NCI-H345 treated with DMSO at 0.1 percent for 48 hours (cell line): ENCODE data around the gene MYCBP.
A peak's percentile ranks its signal among the peaks of the same experiment; 100 is the strongest.
"Not testable (repeated sequence)": the region's sequence is repeated elsewhere in the genome, so short reads cannot be mapped to it uniquely, and the experiment has no call there.

Source experiments
- DNase-seq: peaks from one replicate; lab custom pipeline; 2025; ENCODE audit not compliant: unreplicated experiment; lab: John Stamatoyannopoulos, UW

Gene MYCBP, protein sequence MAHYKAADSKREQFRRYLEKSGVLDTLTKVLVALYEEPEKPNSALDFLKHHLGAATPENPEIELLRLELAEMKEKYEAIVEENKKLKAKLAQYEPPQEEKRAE

DNA sequence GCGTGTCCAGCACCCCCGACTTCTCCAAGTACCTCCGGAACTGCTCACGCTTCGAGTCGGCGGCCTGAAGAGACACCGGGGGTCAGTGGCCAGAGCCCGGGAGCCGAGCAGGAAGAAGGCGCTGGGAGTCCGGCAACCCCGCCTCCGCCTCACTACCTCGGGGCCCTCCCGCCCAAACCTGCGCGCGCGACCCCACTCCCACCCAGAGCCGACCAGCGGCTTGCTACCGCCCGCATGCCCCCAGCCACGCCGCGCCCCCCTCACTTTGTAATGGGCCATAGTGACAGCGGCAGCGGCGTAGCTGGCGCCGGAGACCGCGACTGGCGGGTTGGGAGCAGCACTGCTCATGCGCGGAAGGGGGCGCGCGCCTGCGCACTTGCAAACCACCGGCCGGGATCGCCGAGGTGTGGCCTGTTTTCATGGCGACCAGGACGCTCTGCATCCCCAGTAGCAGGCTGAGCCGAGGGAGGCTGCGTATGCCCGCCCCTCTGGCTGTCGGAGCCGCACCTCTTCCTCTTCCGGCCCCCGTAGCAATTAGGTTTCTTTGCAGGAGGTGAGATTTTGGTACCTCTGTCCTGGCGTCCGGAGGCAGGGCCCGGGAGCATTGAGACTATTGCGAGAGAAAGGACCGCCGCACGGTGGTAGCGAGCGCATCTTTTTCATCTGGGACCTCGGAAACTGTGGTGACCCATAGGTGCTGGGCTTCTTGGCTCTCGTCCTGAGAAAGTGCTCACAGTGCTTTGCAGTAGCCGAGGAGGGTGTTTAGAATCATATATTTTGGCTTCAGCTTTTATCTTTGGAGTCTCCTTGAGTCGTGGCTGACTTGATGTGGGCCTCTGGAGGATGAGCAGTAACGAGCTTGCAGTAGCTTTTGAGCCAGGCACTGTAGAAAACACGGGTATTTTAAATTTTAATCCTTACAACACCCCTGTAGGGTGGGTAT is at the start of gene MYCBP:
TSS of gene MYCBP (minus strand) at position 322 of the 943 bp plus-strand sequence. CDS start at position 279, 43 bp downstream.
- peak; percentile 91 for DNase-seq

DNA sequence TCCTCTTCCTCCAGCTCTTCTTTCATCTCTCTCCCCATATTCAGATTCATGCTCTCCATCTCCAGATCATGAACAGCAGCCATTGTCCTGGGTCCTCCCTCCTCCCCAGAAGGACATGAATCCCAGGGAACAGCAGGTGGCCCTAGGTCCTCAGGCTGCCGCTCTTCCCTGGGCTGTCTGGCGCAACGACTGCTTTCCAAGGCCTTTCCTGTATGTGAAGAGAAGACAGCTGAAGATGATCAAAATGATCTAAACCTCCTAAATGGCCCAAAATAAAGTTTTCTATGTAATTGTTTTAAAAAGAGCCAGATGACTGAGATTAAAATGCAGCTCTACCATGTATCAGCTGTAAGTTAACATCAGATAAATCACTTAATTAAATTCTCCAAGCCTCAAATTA is 46.0 kb upstream of the MYCBP start:
- no peak for DNase-seq

DNA sequence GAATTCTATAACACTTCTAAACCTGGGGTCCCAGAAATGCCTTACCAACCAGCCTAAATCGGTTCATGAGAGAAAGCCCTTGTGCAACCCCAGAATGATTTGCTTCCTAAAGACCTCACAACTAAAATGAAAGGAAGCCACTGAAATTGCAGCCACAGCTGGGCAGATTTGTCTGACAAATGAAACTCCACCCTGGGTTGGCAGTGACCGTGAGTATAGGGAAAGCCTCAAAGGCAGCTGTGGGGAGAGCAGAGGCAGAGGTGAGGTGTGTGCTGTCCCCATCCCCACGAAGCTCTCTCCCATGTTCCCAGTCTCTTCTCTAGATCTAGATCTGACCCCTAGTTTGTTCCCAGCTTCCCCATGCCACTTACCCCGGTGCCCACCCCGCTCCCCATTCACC is 45.4 kb upstream of the MYCBP start:
- DNase-seq = no peak

DNA sequence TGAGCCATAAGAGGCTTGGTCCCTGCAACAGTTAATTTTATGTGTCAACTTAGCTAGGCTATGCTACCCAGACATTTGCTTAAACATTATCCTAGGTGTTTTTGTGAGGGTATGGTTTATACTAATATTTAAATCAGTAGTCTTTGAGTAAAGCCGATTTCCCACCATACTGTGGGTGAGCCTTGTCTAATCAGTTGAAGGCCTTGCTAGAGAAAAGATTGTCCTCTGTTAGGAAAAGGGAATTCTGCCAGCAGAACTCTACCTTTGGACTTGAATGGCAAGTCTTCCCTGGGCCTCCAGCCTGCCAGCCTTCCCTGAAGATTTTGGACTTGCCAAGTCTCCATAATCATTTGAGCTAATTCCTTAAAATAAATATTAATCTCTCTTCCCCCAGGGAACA is 44.6 kb upstream of the MYCBP start:
- DNase-seq = no peak

DNA sequence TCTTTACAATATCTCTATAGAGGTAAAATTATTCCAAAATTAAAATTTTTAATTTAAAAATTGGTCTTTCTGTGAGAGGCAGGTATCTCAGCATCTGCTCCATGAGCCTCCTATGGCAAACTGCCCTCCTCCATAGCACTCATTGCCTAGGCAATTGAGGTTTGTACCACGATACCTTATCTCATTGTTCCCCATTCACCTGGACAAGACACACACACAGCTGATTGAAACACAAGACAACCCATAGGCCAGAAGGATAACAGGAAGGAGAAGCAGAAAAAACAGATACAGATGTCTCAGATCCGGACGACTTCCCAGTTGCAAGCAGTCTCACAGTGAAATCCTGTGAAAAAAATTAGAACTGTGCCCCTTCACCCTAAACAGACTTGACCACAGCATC is 44.2 kb upstream of the MYCBP start:
- DNase-seq = no peak

DNA sequence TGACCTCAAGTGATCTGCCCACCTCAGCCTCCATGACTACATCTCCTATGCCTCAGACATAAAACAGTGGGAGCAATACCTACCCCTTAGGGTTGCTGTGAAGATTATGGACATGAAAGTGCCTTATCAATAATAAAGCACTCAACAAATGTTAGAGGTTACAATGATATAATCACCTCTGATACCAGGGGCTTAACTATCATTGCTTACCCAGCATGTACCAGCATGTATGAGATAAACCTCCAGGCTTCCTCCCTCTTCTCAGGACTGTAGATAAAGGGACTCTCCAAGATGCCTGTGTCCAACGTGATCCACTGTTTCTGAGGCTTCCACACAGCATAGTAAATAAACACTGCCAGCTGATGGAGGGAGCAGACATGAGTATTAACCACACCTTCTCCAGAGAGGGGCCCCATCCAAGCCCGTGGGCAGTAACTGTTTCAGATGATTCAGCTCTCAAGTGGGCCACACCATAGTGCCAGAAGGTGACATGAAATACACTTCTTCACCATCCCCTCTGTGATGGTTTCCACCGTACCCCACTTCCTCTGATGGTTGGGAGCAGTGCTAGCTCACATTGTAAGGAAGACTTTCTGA is 42.3 kb upstream of the MYCBP start:
- no peak for DNase-seq

DNA sequence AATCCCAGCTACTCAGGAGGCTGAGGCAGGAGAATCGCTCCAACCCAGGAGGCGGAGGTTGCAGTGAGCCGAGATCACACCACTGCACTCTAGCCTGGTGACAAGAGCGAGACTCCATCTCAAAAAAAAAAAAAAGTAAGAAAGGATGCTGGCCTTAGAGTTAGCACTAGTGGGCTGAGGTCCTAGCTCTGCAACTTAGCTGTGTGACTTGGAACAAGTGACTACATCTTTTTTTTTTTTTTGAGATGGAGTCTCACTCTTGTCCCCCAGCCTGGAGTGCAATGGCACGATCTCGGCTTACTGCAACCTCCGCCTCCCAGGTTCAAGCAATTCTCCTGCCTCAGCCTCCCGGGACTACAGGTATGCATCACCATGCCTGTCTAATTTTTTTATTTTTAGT is 41.8 kb upstream of the MYCBP start:
- not testable (repeated sequence) for DNase-seq

DNA sequence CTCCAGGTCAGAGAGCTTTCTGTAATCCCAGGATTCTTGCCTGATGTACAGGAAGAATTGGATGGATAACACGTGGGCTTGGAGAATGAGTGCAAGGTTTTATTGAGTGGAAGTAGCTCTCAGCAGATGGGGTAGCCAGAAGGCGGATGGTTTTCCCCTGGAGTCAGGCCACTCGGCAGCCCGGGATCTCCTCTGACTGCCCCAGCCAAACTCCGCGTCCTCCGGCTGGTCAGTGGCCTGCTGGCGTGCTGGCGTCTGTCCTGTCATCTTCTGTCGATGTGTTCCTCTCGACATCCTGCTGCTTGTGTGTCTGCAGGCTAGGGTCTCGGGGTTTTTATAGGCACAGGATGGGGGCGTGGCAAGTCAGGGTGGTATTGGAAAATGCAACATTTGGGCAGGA is 35.7 kb upstream of the MYCBP start:
- no peak for DNase-seq

DNA sequence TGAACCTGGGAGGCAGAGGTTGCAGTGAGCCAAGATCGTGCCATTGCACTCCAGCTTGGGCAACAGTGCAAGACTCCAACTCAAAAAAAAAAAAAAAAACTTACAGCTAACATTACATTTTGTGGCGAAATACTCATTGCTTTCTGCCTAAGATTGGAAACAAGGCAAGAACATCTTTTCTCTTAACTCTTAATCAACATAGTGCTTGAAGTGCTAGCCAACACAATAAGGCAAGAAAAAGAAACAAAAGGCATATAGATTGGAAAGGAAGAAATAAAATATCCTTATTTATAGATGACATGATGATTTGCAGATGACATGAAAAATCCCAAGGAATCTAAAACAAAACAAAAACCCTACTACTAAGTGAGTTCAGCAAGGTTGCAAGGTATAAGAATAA is 32.8 kb upstream of the MYCBP start:
- no peak for DNase-seq

DNA sequence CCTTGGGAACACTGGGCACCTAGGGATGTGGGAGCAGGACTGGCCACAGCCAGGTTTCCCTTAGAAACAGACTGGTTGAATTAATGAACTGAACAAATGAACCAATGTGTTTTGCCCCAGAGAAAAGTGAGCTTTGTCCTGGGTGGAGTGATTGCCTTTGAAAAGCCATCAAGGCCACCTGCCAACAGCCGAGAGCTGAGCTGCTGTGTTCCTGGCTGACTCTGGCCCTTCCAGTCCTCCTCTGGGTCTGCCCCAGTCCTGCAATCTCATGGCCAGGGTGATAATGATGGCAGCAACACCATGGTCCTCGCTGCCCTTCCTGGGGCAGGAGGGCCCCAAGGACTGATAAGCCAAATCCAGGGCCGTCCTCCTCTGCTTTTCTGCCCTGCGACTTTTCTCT is 26.4 kb upstream of the MYCBP start:
- no peak for DNase-seq

DNA sequence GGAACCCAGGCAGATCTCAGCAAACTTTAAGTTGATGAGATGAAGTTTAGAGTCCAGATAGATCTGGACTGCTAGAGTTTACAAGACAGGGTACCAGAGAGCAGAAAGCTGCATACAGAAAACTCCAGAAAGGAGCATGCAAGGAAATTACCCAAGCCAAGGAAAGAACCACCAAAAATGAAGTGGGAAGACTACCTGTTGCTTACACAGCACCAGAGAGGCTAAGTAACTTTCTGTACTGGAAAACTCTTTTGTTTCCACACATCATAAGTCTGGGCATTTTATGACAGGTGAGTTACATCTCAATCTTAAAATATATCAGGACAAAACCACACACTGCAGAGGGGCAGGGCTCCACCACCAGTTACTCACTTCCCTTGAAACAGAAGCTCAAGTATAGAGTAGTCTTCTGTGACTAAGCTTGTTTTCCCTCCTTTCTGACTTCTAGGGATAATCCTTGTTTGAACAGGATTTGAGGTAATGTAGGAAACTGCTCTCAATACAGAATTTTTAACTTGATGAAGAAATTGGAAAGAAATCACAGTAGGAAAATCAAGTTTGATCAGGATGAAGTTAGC is 25.6 kb upstream of the MYCBP start:
- no peak for DNase-seq

DNA sequence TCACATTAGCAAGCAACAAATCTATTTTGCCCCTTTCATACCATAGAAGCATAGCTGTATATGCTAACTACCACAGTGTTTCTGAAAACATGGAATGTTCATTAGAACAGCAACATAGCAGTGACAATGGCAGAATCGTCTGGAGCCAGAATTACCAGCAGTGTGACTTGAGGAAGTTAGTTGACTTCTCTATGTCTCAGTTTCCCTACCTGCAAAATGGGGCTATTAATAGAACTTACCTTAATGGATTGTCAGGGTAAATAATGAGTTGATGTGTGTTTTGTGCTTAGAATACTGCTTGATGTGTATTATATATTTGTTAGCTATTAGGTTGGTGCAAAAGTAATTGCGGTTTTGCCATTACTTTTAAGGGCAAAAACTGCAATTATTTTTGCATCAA is 23.0 kb upstream of the MYCBP start:
- no peak for DNase-seq

DNA sequence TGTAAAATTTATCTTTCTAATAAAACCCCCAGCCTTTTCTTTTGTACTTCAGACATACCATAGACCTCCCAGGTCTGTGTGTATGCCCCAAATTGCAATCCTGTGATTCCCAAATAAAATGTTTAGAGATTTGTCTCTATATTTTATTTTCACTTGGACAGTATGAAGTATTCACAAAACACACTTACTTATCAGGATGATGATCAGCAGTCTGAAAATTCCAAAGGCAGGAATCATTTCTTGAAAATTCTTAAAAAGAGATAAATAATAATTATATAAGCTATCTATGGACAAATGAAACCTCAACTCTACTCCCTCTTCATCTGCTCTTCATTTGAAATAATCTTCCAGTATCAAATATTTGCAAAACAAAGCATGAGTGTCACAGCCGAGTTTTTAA is 19.8 kb upstream of the MYCBP start:
- no peak for DNase-seq

DNA sequence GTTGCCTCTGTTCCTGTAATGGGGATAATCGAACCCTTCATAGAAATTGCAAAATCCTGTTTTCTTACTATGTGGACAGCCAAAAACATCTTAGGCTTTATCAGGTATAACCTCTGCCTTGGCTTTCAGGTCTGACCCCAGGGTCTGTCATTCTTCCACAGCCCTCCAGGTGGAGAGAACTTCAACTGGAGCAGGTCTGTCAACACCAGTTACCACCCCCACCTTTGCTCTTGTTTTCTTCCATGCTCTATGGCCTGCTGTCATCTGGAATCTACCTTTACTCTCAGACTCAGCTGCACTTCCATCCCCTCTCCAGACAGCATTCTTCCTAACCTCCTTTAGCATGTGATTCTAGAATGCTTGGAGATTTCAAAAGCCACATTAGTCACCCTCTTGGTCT is 18.6 kb upstream of the MYCBP start:
- DNase-seq = no peak

DNA sequence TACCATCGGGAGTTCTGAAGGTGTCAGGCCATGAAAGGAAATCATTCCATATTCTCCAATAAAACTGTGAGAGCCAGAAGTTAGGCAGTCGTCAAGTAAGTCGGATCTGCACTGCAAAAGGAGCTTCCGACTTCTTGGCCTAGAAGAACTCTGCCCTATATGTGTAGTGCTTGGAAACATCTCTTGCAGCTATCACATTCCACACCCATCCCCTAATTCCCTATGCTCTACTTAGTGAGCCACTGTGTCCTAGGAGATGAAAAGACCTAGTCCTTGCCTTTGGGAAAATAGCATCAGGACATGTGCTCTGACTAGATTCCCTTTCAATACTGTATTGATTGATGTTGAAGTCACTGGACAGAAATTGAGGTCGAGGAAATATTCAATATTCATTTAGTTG is 16.4 kb upstream of the MYCBP start:
- DNase-seq = no peak

DNA sequence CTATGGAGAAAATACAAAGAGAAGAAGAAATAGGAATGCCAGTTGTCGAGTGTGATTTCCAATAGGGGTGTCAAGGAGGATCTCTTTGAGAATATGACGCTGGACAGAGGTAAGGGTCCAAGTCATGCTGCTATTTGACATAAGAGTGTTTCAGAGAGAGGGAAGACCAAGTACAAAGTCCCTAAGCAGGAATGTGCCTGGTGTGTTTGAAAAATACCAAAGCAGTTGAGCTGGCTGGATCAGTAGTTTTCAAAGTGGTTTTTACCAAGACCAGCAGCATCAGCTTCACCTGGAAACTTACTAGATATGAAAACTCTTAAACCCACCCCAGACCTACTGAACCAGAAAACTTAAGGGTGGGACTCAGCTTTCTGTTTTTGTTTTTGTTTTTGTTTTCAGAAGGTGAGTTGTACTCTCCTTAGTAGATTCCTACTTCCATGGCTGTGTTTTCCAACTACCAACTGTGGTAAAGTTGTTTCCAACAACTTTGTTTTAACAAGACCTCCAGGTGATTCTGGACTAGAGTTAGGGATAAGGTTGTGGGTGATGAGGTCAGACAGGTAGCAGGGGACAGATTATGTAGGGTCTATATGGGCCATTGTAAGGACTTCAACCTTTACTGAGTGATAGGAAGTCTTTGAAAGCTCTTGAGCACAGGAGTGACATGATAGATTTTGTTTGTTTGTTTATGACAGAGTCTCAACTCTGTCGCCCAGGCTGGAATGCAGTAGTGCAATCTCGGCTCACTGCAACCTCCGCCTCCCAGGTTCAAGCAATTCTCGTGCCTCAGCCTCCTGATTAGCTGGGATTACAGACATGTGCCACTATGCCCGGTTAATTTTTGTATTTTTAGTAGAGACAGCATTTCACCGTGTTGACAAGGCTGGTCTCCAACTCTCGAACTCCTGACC is 15.5 kb upstream of the MYCBP start:
- no peak for DNase-seq

DNA sequence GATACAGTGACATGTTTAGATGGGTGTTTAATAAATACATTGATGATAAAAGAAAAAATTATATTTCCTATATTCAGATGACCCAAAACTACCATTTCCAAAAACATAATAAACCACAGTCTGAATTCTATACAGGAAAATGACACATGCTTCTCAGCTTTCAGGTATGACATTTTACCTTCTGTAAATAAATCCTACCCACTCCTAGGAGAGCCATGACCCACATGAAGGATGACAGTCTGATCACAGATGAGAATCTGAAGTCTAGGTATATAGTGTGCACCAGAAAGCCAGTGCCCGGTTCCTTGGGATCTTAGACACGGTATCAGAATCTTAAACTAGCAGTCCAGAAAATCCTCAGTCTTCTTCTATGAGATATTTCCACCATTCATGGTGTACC is 11.9 kb upstream of the MYCBP start:
- no peak for DNase-seq

DNA sequence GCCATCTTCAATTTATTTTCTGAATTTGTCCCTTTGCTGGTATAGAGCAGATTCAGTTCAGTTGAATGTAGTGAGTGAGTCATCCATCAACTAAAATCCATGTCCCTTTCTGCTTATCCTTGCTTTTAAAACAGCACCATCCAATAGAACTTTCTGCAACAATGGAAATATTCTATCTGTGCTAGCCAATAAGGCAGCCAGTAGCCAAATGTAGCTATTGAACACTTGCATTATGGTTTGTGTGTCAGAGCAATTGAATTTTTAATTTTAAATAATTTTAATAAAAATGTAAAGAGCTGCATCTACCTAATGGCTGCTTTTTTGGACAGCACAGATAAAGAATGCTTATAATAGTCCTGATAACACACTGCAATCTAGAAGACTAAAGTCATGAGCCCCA is 8.3 kb upstream of the MYCBP start, which contains the start of gene GJA9:
TSS of gene GJA9 (minus strand) at position 101 of the 400 bp plus-strand sequence. CDS start 5,489 bp downstream, outside the sequence.
- DNase-seq = no peak

DNA sequence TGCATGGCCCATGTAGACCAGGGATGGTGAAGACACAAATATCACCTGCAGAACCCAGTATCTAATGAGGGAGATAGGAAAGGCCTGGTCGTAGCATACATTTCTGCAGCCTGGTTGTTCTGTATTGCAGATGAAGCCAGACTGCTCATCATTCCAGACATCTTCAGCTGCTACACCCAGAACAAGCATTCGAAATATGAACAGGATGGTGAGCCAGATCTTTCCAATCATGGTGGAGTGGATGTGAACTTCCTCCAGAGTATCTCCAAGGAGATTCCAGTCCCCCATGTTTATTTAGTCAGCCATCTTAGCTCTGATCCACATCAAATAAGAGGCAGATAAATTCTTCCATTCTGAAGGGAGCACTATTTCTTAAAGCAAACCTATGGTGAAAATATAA is 2.7 kb upstream of the MYCBP start:
- DNase-seq = no peak

DNA sequence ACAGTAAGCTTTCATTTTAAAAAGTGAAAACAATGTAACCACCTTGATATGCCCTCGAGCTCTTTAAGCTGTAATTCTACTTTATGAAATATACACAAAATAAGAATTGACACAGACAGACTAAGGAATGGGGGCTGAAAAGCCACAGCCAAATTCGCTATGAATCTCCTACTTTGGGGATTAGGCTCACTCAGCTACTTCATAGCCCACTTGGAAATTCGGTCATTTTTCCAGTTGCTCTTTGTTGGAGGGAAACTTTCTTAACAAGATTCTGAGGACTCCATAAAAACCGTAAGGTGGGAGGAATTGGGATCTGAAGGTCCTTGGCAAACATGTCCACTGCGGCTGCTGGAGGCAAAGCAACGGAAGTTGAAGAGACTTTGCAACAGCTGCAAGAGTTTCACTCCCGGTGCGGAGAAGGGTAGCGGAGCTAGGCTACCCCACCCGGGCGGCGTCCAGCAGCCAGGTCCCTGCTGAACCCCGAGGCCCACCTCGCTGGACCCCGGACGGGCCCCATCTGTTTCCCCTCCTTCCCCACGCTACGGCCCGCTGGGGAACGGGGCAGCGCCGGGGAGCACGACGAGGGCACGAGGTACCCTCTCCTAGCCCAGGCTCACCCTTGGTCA is 634 bp downstream of the MYCBP start:
- no peak for DNase-seq
